K562 (cell line): Measurements from ENCODE around the gene SUPT7L. TPM values are rescaled to one million over a fixed set of nuclear protein-coding genes. Genes with fewer than 3 reads are reported as not detected.

Source experiments
- ARNT ChIP-seq, 2 experiments: fragments of 450-650 bp; IDR thresholded peaks; 2 replicates each; pipeline ENCODE4 v1.6.1; 2016; ENCODE audit warnings: mild to moderate bottlenecking in 1 of 2
- ATF3 ChIP-seq, 2 experiments: fragments of 450-650 bp in 1 of 2; sonication (generic) in 1 of 2; formaldehyde crosslinking in 1 of 2; IDR thresholded peaks in 1 of 2; conservative IDR thresholded peaks in 1 of 2; 2 replicates each; pipeline versions ENCODE4 v1.6.1 to v1.8.1; 2016 to 2023; ENCODE audit warnings: mild to moderate bottlenecking in 2 of 2, moderate library complexity in 2 of 2, inconsistent platforms in 1 of 2, missing genetic modification reagents in 1 of 2
- CREB3L1 ChIP-seq: fragments of 450-650 bp; IDR thresholded peaks from 2 replicates; pipeline ENCODE4 v1.6.1; 2014; ENCODE audit warnings: low read depth, mild to moderate bottlenecking, moderate library complexity, borderline replicate concordance
- DPF2 ChIP-seq: fragments of 450-650 bp; IDR thresholded peaks from 2 replicates; pipeline ENCODE4 v1.6.1; 2016
- FOSL1 ChIP-seq: fragments of 200-800 bp; sonication (Bioruptor generic); conservative IDR thresholded peaks from 2 replicates; pipeline ENCODE4 v1.6.1; 2016; ENCODE audit warnings: missing genetic modification characterization, missing compliant biosample characterization
- HDAC3 ChIP-seq: fragments of 450-650 bp; IDR thresholded peaks from 2 replicates; pipeline ENCODE4 v1.6.1; 2018; ENCODE audit warnings: borderline replicate concordance, mild to moderate bottlenecking, moderate library complexity; ENCODE audit not compliant: partially characterized antibody
- HDAC8 ChIP-seq: fragments of 450-650 bp; IDR thresholded peaks from 2 replicates; pipeline ENCODE4 v1.6.1; 2016; ENCODE audit warnings: mild to moderate bottlenecking, missing genetic modification characterization, moderate library complexity, missing compliant biosample characterization
- KDM1A ChIP-seq, 2 experiments: fragments of 450-650 bp; IDR thresholded peaks; 2 replicates each; pipeline ENCODE4 v1.6.1; 2016; ENCODE audit warnings: mild to moderate bottlenecking in 2 of 2
- MECOM ChIP-seq: fragments of 250-450 bp; sonication (Bioruptor Pico); IDR thresholded peaks from 2 replicates; pipeline ENCODE4 v1.8.0; 2022; ENCODE audit warnings: inconsistent platforms
- polyA plus RNA-seq, 8 experiments: library from polyadenylated mRNA; depleted of rRNA in 4 of 8; stranded (reverse) in 5 of 8; unstranded in 3 of 8; fragments of >200 nt; fragmentation: Nextera tagmentation in 2 of 8; fragmentation: Illumina TruSeq in 1 of 8; extraction: Ambion mirVana in 2 of 8; extraction: Trizol in 1 of 8; gene quantifications; 2 replicates each; pipeline versions ENCODE4 v1.2.1 to v1.2.3, GENCODE V29; 2011 to 2014; ENCODE audit warnings: inconsistent platforms in 1 of 8, missing spikeins in 1 of 8
- total RNA-seq, 7 experiments: library from RNA; depleted of rRNA in 6 of 7; stranded (reverse); fragments of >200 nt in 6 of 7; fragmentation: Illumina TruSeq in 2 of 7; extraction: Trizol in 2 of 7; gene quantifications; 2 replicates each; pipeline versions ENCODE4 v1.2.1 to v1.2.3, GENCODE V29; 2011 to 2021; ENCODE audit warnings: low replicate concordance in 1 of 7

SUPT7L gene
- total and polyA plus RNA-seq, 9 of the 15 experiments (the other 6 are each of a cell fraction or from before 2014, with no cell fraction given) = 22.0 to 72.8 (median 40.2) TPM

- peak; percentile 85 for TF ChIP-seq ATF3 (IDR thresholded peaks at IDR 0.05)
- TF ChIP-seq ATF3 (CRISPR knock-in tag; conservative IDR thresholded peaks at IDR 0.05) = no peak
- TF ChIP-seq HDAC3 = peak; percentile 82
- TF ChIP-seq FOSL1 (tag) = 0 out of 2 replicates have a peak, but pooled peaks have one; percentile 31
- TF ChIP-seq CREB3L1 = peak; percentile 93
- peak; percentile 96 to 98 for TF ChIP-seq ARNT (IDR thresholded peaks at IDR 0.05)
- peak; percentile 75; the same call in 1 of the 2 replicates for TF ChIP-seq MECOM (CRISPR knock-in tag)
- peak; percentile 74; the same call in 1 of the 2 replicates for TF ChIP-seq HDAC8 (tag)
- peak; percentile 76 for TF ChIP-seq DPF2
- peak in 1 of 2 experiments; percentile 75; a peak in 3 of 4 replicates for TF ChIP-seq KDM1A (IDR thresholded peaks at IDR 0.05)
Measured at GRCh38 chr2:27663285-27664153, at the start of gene SUPT7L, which contains the start of gene SLC4A1AP (continued).
